Measurements from ENCODE around the gene STAT3. TPM values are rescaled to one million over a fixed set of nuclear protein-coding genes. Genes with fewer than 3 reads are reported as not detected.
"Not testable (repeated sequence)": the region's sequence is repeated elsewhere in the genome, so short reads cannot be mapped to it uniquely, and the experiment has no call there.

The STAT3 gene
- total RNA-seq, 1 experiment from 2014 or later: 21.0 TPM

DNA sequence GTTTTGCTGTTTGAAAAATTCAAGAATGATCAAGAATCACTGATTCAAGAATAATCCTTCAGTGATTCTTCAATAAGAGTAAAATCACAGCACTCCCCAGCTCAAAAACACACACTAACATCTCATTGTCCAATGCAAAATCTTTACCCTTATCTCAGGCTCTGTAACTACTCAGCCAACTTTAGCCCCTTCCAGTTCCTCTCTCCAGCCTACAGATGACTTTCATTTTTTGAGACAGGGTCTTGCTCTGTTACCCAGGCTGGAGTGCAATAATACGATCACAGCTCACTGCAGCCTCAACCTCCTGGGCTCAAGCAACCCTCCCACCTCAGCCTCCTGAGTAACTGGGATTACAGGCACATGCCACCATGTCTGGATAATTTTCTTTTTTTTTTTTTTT lies 25.0 kb downstream of the STAT3 start:
- DNase-seq (ENCODE audit: low read depth): no peak
- in situ Hi-C loops (cut with HindIII; ENCODE audit: low pct_unique_long_range_greater_than_20kb, low sequenced_read_pairs): no loop called here

DNA sequence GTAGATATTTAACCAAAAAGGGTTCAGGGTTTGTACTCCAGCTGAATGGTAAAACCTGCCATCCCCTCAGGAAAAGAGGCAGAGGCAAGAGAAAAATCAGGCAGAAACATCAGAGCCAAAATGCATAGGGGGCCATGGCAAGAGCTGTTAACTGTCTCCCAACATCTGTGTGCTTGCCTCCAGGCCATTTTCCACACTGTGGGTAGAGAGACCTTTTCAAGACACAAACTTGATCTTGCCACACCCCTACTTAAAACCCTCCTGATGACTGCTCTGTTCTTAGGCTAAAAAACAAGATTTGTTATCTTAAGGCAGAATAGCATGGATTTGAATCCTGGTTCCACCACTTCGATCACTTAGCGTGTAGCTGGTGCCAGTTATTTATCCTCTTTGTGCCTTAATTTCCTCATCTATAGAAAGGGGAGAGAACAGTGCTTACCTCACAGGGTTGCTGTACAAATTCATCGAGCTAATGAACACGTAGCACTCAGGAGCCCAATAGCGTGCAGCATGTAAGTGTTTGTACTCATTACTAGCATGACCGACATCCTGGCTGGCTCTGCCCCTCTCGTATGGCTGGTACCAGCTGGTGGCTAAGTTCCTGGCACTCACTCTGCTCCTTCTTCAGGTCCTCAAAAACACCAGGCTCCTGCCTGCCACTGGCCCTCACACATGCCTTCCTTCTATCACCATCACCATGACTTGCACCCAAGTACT lies 25.8 kb downstream of the STAT3 start:
- no peak for DNase-seq (ENCODE audit: low read depth)
- in situ Hi-C loops (cut with HindIII; ENCODE audit: low pct_unique_long_range_greater_than_20kb, low sequenced_read_pairs): no loop called here

DNA sequence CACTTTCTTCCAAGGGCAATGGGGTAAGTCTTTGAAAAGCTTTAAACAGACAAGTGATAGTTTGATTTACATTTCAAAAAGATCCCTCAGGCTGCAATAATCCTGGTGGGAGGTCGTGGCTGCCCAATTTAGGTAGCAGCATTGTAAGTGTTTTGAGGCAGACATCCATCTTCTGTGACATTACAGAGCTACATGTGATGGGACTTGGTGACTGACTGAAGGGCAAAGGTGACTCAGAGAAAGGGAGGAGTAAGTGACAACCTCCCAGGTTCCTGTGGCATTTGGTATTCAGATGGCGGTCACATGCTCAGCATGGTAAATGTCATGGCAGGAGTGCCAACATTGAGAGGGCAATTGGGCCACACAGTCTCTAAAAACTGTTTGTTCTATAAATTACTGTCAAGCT lies 26.5 kb downstream of the STAT3 start:
- in situ Hi-C loops (cut with HindIII; ENCODE audit: low pct_unique_long_range_greater_than_20kb, low sequenced_read_pairs): no loop called here
- DNase-seq (ENCODE audit: low read depth): peak; percentile 56

DNA sequence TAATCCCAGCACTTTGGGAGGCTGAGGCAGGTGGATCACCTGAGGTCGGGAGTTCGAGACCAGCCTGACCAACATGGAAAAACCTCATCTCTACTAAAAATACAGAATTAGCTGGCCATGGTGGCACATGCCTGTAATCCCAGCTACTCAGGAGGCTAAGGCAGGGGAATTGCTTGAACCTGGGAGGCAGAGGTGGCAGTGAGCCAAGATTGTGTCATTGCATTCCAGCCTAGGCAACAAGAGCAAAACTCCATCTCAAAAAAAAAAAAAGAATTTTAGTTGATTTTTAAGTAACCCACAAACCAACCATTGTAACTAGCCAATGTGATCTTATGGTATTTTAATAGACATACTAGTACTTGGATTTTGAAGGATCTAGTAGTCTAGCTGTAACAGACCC lies 27.9 kb downstream of the STAT3 start:
- in situ Hi-C loops (cut with HindIII; ENCODE audit: low pct_unique_long_range_greater_than_20kb, low sequenced_read_pairs); DNase-seq (ENCODE audit: low read depth): not testable (repeated sequence)

DNA sequence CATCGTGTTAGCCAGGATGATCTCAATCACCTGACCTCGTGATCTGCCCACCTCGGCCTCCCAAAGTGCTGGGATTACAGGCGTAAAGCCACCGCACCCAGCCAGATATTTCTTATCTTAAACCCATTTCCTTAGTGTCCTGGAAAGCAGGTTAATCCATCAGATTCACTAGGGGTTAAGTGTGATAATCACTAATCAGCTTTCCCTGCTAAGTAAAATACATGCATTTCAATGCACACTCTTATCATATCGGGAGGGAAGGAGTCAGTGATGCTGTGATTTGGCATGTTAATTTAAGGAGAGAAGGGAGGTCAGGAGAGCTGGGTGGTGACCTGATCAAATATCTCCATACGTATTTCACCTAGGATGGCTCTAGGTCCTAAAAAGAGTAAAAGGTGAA lies 29.1 kb downstream of the STAT3 start:
- in situ Hi-C loops (cut with HindIII; ENCODE audit: low pct_unique_long_range_greater_than_20kb, low sequenced_read_pairs): no loop called here

DNA sequence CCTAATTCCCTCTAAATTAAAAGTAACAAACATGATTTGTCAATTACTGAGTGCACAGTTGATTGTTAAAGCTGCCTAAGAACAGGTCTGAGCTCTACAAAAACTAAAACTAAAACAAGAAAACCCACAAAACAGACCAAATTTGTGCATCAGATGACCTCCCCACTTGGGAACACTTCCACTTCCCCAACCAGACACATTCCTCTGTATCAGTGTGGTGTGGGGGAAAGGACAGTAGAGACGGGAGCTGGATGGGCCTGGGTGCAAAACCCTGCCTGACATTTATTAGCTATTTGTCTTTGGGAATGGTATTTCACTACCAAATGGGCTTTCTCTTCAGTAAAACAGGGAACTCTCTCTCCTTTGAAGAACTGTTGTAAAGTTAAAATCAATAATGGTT lies 29.8 kb downstream of the STAT3 start:
- in situ Hi-C loops (cut with HindIII; ENCODE audit: low pct_unique_long_range_greater_than_20kb, low sequenced_read_pairs): no loop called here
- no peak for DNase-seq (ENCODE audit: low read depth)

More for the DNA sequence above, 29.1 kb downstream of the STAT3 start:
- no peak for DNase-seq (ENCODE audit: low read depth)

DNA sequence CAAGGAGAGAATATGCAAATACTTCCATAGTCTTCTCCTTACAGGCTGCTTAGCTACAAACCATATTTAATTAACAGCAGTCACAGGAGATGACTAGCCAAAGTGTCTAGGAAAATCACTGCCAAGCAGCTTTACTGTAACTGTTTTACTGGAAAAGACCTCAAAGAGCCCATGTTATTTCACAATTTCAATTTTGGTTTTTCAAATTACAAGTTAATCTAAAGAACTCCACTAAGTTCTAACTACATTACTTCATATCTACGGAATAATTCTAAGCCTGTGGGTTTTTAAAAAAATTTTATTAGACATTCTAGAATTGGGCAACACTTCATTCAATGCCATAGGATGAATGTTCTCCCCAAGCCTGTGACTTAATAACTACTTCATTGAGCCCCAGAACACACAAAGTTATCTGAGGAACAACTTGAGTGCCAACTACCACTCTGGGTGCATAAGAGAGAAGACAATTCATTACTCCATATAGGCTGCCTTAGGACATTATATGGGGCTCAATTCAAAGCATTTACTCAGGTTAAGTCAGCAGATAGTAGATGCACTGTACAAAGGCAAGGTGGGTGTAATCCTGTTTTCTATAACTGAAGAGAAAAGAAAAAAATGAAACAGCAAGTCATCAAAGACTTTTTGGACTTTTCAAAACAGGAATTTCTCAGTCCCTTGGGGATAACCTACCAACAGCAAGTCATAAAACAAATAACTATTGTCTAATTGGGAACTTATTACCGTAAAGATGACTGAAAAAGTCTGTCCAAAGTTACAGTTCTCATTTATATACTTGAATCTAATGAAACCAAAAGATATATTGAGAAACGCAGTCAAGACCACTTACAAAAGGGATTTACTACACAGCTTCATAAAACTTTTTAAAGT lies 33.0 kb downstream of the STAT3 start:
- in situ Hi-C loops (cut with HindIII; ENCODE audit: low pct_unique_long_range_greater_than_20kb, low sequenced_read_pairs): no loop called here
- DNase-seq (ENCODE audit: low read depth): no peak

DNA sequence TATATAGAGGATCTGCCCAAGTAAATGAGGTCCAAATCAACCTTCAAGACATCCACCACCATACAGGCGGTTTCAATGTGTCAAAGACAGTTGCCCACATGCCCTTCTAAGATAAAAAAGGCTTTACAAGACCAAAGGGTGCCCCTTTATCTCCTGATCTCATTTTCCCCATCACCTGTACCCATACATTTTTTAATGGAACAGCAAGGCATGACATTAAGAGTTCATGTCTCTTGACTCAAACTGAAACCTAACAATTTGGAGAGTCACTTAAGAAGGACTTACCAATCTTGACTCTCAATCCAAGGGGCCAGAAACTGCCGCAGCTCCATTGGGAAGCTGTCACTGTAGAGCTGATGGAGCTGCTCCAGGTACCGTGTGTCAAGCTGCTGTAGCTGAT lies 40.1 kb downstream of the STAT3 start:
- no peak for DNase-seq (ENCODE audit: low read depth)
- in situ Hi-C loops (cut with HindIII; ENCODE audit: low pct_unique_long_range_greater_than_20kb, low sequenced_read_pairs): no loop called here

DNA sequence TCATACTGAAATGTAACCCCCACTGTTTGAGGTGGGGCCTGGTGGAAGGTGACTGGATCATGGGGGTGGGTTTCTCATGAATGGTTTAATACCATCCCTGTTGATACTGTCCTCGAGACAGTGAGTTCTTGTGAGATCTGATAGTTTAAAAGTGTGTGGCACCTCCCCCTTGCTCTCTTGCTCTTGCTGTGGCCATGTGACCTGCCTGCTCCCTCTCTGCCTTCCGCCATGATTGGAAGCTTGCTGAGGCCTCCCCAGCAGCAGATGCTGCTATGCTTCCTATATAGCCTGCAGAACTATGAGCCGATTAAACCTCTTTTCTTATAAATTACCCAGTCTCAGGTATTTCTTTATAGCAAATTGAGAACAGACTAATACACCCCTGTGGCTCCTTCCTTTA lies 40.6 kb downstream of the STAT3 start:
- DNase-seq (ENCODE audit: low read depth): no peak
- in situ Hi-C loops (cut with HindIII; ENCODE audit: low pct_unique_long_range_greater_than_20kb, low sequenced_read_pairs): no loop called here

DNA sequence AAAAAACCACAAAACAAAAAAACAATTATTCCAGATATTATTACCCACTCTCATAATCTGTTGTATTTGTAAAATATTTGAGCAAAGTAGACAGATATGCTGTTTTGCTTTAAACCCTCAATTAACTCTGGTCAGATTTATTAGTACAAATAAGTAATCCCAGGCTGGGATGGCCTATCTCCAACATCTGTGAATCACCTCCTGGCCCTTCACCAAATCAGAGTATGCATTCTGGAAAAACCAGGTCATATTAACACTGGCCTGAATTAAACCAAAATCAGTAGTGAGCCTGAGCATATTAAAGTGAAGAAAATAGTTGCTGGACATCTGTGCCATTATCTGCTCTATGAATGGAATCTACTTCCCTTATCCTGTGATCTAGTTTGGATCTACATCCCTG lies 41.0 kb downstream of the STAT3 start:
- no peak for DNase-seq (ENCODE audit: low read depth)
- in situ Hi-C loops (cut with HindIII; ENCODE audit: low pct_unique_long_range_greater_than_20kb, low sequenced_read_pairs): no loop called here

DNA sequence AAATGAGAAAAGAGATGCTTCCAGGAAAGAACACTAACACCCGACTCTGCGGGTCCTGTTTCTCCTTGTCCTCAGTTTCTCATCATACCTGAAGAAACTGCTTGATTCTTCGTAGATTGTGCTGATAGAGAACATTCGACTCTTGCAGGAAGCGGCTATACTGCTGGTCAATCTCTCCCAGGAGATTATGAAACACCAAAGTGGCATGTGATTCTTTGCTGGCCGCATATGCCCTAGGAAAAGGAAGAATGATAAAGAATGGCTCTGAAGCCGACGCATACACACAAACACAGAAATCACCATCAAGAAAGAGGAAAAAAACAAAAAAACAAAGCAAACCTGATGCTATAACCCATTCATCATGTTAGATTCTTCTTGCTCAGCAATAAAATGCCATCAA lies 41.8 kb downstream of the STAT3 start:
- in situ Hi-C loops (cut with HindIII; ENCODE audit: low pct_unique_long_range_greater_than_20kb, low sequenced_read_pairs): no loop called here
- DNase-seq (ENCODE audit: low read depth): no peak

DNA sequence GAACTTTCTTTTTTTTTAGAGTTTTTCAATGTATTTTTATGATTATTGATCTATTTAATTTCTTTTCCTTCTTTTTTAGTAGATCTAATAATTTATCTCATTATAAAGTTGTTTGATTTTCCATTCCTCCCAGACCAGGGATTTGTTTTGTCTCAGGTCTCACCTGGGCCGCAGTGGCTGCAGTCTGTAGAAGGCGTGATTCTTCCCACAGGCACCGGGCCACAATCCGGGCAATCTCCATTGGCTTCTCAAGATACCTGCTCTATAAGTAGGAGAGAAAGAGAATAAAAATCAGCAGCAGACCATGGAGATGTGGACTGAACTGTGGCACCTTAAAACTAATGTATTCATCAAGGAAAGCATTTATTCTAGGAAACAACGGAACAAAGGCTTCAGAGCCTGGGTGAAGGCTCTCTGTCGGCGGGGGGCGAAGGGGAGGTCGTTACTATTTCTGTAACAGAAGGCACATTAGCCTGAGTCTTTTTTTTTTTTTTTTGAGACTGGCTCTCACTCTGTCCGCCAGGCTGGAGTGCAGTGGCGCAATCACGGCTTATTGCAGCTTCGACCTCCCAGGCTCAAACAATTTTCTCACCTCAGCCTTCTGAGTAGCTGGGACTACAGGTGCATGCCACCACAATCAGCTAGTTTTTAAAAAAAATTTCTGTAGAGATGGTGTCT lies 42.7 kb downstream of the STAT3 start:
- in situ Hi-C loops (cut with HindIII; ENCODE audit: low pct_unique_long_range_greater_than_20kb, low sequenced_read_pairs): no loop called here
- DNase-seq (ENCODE audit: low read depth): no peak

DNA sequence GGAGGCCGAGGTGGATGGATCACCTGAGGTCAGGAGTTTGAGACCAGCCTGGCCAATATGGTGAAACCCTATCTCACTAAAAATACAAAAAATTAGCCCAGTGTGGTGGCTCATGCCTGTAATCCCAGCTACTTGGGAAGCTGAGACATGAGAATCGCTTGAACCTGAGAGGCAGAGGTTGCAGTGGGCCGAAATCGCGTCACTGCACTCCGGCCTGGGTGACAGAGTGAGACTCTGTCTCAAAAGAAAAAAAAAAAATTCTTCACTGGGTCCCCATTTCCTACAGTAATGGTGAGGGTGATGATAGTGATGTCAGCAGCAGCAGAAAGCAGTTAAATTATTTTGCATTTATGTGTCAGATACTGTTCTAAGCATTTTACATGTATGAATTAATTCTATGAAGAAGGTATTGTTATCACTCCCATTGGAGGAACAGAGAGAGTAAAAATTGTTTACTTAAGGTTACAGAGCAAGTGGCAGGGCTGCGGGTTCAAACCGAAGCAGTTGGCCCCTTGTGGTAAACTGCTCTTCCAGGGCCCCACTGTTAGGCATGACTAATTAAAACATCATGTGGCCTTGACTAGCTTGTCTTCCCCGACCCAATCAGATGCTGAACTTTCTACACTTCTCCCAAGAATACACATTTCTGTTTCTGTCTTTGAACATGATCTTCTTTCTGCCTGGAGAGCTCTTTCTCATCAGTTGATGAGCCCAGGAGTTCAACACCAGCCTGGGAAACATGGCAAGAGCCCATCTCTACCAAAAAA lies 45.8 kb downstream of the STAT3 start:
- peak; percentile 29 for DNase-seq (ENCODE audit: low read depth)

DNA sequence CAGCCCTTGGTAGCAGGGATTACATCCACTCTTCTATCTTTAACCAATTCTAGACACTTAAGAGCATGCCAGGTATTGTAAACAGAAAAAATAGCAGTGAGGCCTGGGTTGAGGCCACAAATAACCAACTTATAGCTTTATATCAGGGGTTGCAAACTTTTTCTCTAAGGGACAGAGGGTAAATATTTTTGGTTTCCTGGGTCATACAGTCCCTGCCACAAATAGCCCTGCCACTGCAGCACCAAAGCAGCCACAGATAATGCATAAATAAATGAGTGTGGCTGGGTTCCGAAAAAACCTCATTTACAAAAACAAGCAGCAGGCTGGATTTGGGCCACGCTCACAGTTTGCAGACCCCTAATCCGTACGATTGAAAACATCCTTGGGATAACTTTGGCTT lies 46.7 kb downstream of the STAT3 start:
- in situ Hi-C loops (cut with HindIII; ENCODE audit: low pct_unique_long_range_greater_than_20kb, low sequenced_read_pairs): no loop called here
- DNase-seq (ENCODE audit: low read depth): no peak

More for the DNA sequence above, 45.8 kb downstream of the STAT3 start:
- in situ Hi-C loops (cut with HindIII; ENCODE audit: low pct_unique_long_range_greater_than_20kb, low sequenced_read_pairs): no loop called here

DNA sequence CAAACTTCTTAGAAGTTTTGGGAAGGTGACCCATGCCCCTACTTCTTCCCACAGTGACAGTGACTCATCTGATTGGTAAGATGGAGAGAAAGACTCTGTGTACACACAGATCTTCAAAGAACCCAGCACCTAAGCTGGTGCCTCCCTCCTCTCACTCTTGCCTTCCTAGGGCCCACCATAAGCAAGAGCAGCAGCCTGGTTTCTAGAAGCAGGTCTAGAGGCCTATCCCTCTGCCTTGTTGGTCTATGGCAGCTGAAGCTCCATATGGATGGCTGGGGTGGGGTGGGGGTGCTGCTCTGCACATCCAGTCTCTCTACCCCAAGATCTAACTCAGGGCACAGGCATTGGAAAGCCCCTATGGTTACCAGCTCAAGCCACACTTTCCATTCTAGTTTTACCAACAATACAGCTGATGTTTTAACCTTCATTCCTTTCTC lies 47.5 kb downstream of the STAT3 start:
- in situ Hi-C loops (cut with HindIII; ENCODE audit: low pct_unique_long_range_greater_than_20kb, low sequenced_read_pairs): no loop called here
- DNase-seq (ENCODE audit: low read depth): no peak

DNA sequence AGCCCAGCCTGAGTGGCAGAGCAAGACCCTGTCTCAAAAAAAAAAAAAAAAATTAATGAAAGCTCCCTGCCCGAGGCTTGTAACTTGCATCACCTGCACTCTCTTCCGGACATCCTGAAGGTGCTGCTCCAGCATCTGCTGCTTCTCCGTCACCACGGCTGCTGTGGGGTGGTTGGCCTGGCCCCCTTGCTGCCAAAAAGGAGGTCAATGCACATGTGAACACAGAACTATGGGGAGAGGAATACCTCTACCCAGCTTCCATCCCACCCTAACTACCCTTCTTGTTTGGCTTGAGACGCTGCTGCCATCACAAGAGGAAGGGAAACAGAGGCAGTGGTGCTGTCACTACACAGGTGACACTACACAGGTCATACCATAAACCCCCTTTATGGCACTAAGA lies 49.0 kb downstream of the STAT3 start:
- in situ Hi-C loops (cut with HindIII; ENCODE audit: low pct_unique_long_range_greater_than_20kb, low sequenced_read_pairs): no loop called here
- DNase-seq (ENCODE audit: low read depth): no peak

DNA sequence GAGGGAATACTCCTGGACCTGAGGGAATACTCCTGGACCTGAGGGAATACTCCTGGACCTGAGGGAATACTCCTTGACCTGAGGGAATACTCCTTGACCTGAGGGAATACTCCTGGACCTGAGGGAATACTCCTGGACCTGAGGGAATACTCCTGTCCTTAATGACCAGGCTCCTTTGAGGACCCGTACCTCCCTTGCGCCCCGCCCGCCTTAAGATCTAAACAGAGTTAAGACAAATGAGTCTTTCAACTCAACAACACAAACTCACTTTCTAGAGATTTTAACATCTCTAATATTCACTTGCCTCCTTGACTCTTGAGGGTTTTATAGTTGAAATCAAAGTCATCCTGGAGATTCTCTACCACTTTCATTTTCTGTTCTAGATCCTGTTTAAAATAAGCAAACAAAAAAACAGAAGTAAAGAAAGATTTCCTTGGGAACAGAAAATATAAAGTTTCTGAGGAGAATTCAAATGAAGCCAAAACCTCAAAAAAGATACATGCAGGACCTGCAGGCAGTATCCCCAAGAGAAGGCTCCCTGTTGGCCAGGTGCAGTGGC lies 49.7 kb downstream of the STAT3 start:
- no peak for DNase-seq (ENCODE audit: low read depth)
- in situ Hi-C loops (cut with HindIII; ENCODE audit: low pct_unique_long_range_greater_than_20kb, low sequenced_read_pairs): no loop called here

DNA sequence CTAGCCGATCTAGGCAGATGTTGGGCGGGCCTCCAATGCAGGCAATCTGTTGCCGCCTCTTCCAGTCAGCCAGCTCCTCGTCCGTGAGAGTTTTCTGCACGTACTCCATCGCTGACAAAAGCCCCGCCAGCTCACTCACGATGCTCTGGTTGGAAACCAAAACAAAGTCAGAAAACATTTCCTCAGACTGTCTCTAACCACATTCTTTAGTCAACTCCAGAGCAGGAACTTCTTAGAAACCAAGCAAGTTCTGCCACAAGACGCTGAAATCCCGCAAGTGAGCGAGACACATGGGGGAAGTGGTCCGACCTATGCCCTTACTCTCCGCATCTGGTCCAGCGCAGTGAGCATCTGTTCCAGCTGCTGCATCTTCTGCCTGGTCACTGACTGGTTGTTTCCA lies 50.8 kb downstream of the STAT3 start:
- in situ Hi-C loops (cut with HindIII; ENCODE audit: low pct_unique_long_range_greater_than_20kb, low sequenced_read_pairs): no loop called here
- DNase-seq (ENCODE audit: low read depth): no peak

Measured in Caki2 (cell line).